DND-41 (cell line): ENCODE data around the gene DNAH14.

Source experiments
- EZH2 ChIP-seq: IDR thresholded peaks from 3 replicates; pipeline ENCODE4 v1.6.1; 2012; ENCODE audit warnings: borderline replicate concordance, low read depth, mild to moderate bottlenecking, moderate library complexity, low read length, inconsistent platforms; ENCODE audit not compliant: severe bottlenecking
- TF ChIP-seq, protein P1 (sequence below): IDR thresholded peaks from 2 replicates; pipeline ENCODE4 v1.5.1; 2012; ENCODE audit warnings: borderline replicate concordance, low read length, moderate library complexity, mild to moderate bottlenecking; ENCODE audit not compliant: poor library complexity, severe bottlenecking; ENCODE audit errors: extremely low read depth

DNA sequence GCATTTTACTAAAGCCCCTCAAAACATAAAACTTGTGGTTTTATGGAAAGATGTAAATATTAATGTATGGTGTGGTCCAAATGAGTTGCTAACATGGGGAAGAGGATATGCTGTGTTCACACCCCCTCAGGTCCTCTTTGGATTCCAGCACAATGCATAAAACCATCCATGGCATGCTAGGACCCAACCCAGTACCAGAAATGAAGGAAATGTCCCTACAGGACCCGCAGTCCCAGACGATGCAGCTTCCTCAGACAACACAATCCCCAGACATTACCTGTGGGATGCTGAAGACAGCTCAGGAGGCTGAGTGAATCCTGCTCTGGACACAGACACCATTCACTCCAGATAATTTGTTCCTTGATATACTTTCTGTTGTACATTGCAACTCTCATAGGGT lies 296.2 kb downstream of the DNAH14 start:
- TF ChIP-seq EZH2: no peak
- TF ChIP-seq, protein P1, sequence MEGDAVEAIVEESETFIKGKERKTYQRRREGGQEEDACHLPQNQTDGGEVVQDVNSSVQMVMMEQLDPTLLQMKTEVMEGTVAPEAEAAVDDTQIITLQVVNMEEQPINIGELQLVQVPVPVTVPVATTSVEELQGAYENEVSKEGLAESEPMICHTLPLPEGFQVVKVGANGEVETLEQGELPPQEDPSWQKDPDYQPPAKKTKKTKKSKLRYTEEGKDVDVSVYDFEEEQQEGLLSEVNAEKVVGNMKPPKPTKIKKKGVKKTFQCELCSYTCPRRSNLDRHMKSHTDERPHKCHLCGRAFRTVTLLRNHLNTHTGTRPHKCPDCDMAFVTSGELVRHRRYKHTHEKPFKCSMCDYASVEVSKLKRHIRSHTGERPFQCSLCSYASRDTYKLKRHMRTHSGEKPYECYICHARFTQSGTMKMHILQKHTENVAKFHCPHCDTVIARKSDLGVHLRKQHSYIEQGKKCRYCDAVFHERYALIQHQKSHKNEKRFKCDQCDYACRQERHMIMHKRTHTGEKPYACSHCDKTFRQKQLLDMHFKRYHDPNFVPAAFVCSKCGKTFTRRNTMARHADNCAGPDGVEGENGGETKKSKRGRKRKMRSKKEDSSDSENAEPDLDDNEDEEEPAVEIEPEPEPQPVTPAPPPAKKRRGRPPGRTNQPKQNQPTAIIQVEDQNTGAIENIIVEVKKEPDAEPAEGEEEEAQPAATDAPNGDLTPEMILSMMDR: no peak
